Measurements from ENCODE around the gene HMOX1.

GRCh38 chr22:35335468-35335867 is 45.4 kb upstream of the HMOX1 start:
- no peak for TF ChIP-seq CTCF (IDR thresholded peaks at IDR 0.05)
- no peak for TF ChIP-seq POLR2A (IDR thresholded peaks at IDR 0.05)

Measured in adrenal gland (tissue), 5 donors.